ENCODE results near the gene ST8SIA5. TPM values are rescaled to one million over a fixed set of nuclear protein-coding genes. Genes with fewer than 3 reads are reported as not detected.

The ST8SIA5 gene
- total RNA-seq, 2 donors from 2014 or later = 0.14 TPM; not detected in 1

DNA sequence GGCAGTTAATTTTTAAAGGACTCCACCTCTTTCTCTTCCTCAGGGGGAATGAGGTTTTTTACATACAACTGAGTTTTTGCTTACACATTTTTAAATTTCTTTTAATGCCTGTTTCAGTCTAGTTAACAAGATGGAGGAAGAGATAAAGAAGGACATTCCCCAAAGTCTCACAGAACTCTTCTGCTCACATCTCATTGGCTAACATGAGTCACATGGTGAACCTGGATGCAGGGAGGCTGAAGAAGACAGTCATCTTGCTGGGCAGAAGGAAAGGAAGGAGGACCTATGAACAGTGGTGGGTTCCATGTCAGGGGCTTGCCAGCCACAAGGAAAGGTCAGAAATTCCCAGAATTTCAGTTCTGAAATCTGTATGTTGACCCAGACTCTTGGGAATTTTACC is 10.4 kb upstream of the ST8SIA5 start:
- H3K36me3 ChIP-seq = no peaks in the 10 kb centered on the region
- no peak for ATAC-seq (ENCODE audit: insufficient number of reproducible peaks, low FRiP score, low read depth)
- H3K4me1 ChIP-seq (ENCODE audit: control insufficient read depth in 1 of 2, low read depth in 2 of 2) = no peaks in the 10 kb centered on the region
- no peaks in the 10 kb centered on the region for H3K9me3 ChIP-seq
- DNase-seq (ENCODE audit: low spot score) = no peak
- no peak overlapping the region for H3K27ac ChIP-seq
- TF ChIP-seq, protein P1, sequence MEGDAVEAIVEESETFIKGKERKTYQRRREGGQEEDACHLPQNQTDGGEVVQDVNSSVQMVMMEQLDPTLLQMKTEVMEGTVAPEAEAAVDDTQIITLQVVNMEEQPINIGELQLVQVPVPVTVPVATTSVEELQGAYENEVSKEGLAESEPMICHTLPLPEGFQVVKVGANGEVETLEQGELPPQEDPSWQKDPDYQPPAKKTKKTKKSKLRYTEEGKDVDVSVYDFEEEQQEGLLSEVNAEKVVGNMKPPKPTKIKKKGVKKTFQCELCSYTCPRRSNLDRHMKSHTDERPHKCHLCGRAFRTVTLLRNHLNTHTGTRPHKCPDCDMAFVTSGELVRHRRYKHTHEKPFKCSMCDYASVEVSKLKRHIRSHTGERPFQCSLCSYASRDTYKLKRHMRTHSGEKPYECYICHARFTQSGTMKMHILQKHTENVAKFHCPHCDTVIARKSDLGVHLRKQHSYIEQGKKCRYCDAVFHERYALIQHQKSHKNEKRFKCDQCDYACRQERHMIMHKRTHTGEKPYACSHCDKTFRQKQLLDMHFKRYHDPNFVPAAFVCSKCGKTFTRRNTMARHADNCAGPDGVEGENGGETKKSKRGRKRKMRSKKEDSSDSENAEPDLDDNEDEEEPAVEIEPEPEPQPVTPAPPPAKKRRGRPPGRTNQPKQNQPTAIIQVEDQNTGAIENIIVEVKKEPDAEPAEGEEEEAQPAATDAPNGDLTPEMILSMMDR (IDR thresholded peaks at IDR 0.05) = no peak
- no peaks in the 10 kb centered on the region for H3K27me3 ChIP-seq (replicated peaks; ENCODE audit: insufficient read depth)
- no peak overlapping the region for H3K4me3 ChIP-seq

DNA sequence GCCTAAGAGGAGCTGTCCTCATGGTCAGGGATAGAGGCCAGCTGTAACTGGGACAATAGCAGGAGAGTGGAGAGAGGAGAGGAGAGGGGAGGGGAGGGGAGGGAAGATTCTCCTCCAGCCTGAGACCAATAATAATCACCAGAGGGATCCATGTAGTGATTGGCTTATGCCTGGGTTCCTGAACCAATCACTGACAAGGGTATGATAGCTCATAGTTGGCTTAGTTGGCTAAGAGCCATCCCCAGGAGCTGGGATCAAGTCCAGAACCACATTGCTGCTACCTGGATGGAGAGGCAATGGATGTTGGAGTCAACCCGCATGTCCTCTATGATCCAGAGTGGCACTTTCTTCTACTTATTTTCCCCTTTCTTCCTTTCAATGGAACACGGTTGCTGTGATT is 7.7 kb upstream of the ST8SIA5 start:
- Histone ChIP-seq H3K9me3 (no peaks in the 10 kb centered on the region), H3K36me3 (no peaks in the 10 kb centered on the region), H3K27ac (no peak overlapping the region), H3K4me1 (ENCODE audit: control insufficient read depth in 1 of 2, low read depth in 2 of 2) (no peaks in the 10 kb centered on the region), H3K4me3 (no peak overlapping the region), H3K27me3 (replicated peaks; ENCODE audit: insufficient read depth) (no peaks in the 10 kb centered on the region)
- ATAC-seq (ENCODE audit: insufficient number of reproducible peaks, low FRiP score, low read depth) = no peak
- no peak for DNase-seq (ENCODE audit: low spot score)
- TF ChIP-seq, protein P1 (IDR thresholded peaks at IDR 0.05) = no peak

DNA sequence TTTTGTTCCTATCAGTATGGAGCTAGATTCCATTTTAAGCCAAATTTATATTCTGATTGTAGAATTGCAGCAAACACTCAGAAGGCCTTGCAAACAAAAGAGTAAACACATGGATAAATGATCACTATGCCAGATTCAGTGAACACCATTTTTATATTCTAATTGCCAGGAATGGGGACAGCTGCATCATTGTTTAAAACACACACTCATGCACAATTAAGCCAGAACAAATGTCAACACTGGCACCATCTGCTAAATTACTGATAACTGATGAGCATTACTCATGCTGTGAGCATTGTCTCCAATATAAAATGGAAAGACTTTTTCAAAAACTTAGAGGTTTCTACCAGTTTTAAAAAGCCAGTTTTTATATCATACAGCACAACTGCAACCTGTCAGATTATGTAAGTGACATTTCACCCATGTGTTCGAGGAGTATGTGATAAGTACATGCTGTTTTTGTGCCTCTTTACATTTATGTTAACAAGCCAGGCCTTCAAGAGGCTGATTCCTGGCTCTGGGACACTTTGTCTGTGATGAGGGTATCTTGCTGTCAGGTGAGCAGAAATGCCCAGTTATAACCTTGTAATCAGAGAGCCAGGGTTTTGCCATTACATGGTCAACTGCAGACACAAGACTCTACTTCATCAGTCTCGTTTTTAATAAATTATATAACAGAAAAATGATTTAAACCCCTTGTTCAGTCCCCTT is 4.4 kb upstream of the ST8SIA5 start:
- H3K4me3 ChIP-seq = no peak overlapping the region
- H3K4me1 ChIP-seq (ENCODE audit: control insufficient read depth in 1 of 2, low read depth in 2 of 2) = peaks cover 8 to 20% of the 10 kb centered on the region in 2 donors
- DNase-seq (ENCODE audit: low spot score) (no peak), ATAC-seq (ENCODE audit: insufficient number of reproducible peaks, low FRiP score, low read depth) (no peak)
- no peaks in the 10 kb centered on the region for H3K9me3 ChIP-seq
- TF ChIP-seq, protein P1 (IDR thresholded peaks at IDR 0.05) = no peak
- H3K27ac ChIP-seq = no peak overlapping the region
- H3K27me3 ChIP-seq (replicated peaks; ENCODE audit: insufficient read depth) = no peaks in the 10 kb centered on the region
- H3K36me3 ChIP-seq = no peaks in the 10 kb centered on the region

DNA sequence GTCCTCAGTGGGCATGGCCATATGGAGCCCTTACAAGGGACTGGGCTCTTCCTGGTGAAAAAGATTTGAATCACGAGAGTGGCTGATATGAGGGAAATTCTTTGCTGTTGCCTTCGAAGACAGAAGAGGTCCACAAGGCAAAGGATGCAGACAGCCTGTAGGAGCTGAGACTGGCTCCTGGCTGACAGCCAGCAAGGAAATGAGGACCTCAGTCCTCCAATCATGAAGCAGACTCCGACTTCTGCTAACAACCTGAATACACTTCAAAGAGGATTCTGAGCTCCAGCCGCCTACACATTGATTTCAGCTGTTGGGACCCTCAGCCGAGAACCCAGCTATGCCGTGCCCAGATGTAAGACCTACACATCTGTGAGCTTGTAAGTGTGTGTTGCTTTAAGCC is 3.0 kb upstream of the ST8SIA5 start:
- no peak overlapping the region for H3K4me3 ChIP-seq
- H3K27ac ChIP-seq = no peak overlapping the region
- TF ChIP-seq, protein P1 (IDR thresholded peaks at IDR 0.05) = no peak
- no peak for DNase-seq (ENCODE audit: low spot score)
- ATAC-seq (ENCODE audit: insufficient number of reproducible peaks, low FRiP score, low read depth) = no peak
- no peaks in the 10 kb centered on the region for H3K36me3 ChIP-seq
- H3K4me1 ChIP-seq (ENCODE audit: control insufficient read depth in 1 of 2, low read depth in 2 of 2) = peaks cover 10 to 27% of the 10 kb centered on the region in 2 donors
- H3K27me3 ChIP-seq (replicated peaks; ENCODE audit: insufficient read depth) = no peaks in the 10 kb centered on the region
- H3K9me3 ChIP-seq = no peaks in the 10 kb centered on the region

DNA sequence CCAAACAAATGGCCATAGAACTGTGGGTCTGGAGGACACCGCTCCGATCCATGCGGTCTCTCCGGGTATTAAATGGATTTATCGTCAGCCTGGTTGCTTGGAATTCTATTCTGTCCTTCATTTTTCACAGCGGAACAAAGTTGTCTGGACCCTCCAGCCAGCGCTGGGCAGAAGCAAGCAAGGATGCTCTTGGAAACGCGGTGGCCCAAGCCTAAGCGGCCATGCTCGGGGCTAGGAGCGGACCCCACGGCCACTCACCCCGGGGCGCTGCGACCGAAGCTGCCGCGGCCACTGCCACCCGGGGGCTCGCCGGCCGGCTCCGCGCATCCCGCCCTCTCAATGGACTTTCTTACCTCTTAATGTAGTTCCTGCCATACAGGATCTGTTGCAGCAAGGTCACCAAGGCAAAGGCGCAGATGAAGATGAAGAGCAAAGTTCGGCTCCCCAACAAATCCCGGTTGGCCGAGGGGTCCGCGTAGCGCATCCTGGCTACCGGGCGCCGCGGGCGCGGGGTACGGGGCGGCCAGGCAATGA is 761 bp downstream of the ST8SIA5 start:
- TF ChIP-seq, protein P1 (IDR thresholded peaks at IDR 0.05) = no peak
- no peaks in the 10 kb centered on the region for H3K9me3 ChIP-seq
- H3K27me3 ChIP-seq (replicated peaks; ENCODE audit: insufficient read depth) = no peaks in the 10 kb centered on the region
- H3K4me3 ChIP-seq = peak overlapping the region; percentile 62
- no peak for ATAC-seq (ENCODE audit: insufficient number of reproducible peaks, low FRiP score, low read depth)
- no peak overlapping the region for H3K27ac ChIP-seq
- peaks cover 10 to 27% of the 10 kb centered on the region in 2 donors for H3K4me1 ChIP-seq (ENCODE audit: control insufficient read depth in 1 of 2, low read depth in 2 of 2)
- H3K36me3 ChIP-seq = no peaks in the 10 kb centered on the region
- DNase-seq (ENCODE audit: low spot score) = no peak
